Esophagus squamous epithelium (tissue), 4 donors: ENCODE data around the gene SLC39A3.

ENCODE experiments used
- POLR2A ChIP-seq, 4 donors: fragments of 450-650 bp; IDR thresholded peaks; one replicate each; pipeline ENCODE4 v1.6.1; 2017; ENCODE audit warnings: antibody characterized with exemption in 4 of 4, mild to moderate bottlenecking in 4 of 4, moderate library complexity in 3 of 4
- TF ChIP-seq, protein P1 (sequence below), 6 experiments: fragments of 450-650 bp in 4 of 6; fragments of 200-600 bp in 2 of 6; sonication (generic) in 2 of 6; IDR thresholded peaks; one replicate each; pipeline ENCODE4 v1.5.1; 2016 to 2019; ENCODE audit warnings: antibody characterized with exemption in 6 of 6, mild to moderate bottlenecking in 4 of 6, moderate library complexity in 4 of 6

DNA sequence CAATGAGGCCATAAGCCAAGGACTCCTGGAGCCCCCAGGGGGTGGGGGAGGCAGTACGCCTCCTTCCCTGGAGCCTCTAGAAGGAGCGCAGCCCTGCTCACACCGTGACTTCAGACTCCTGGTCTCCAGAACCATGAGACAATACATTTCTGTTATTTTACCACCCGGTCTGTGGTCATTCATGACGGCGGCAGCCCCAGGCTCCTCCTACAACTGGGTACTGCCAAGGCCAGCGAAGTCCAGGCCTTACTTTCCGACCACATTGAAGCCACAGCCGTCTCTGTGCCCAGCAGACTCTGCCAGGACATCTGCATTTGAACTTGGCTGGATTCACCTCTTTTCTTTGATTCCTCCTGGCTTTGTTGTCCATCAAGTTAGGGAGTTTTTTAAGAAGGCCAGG lies 47.9 kb downstream of the SLC39A3 start:
- TF ChIP-seq, protein P1, sequence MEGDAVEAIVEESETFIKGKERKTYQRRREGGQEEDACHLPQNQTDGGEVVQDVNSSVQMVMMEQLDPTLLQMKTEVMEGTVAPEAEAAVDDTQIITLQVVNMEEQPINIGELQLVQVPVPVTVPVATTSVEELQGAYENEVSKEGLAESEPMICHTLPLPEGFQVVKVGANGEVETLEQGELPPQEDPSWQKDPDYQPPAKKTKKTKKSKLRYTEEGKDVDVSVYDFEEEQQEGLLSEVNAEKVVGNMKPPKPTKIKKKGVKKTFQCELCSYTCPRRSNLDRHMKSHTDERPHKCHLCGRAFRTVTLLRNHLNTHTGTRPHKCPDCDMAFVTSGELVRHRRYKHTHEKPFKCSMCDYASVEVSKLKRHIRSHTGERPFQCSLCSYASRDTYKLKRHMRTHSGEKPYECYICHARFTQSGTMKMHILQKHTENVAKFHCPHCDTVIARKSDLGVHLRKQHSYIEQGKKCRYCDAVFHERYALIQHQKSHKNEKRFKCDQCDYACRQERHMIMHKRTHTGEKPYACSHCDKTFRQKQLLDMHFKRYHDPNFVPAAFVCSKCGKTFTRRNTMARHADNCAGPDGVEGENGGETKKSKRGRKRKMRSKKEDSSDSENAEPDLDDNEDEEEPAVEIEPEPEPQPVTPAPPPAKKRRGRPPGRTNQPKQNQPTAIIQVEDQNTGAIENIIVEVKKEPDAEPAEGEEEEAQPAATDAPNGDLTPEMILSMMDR (IDR thresholded peaks at IDR 0.05), result no peak
- no peak for TF ChIP-seq POLR2A (IDR thresholded peaks at IDR 0.05)
